Measurements from ENCODE around the gene KRTAP4-7.
"Not testable (repeated sequence)": the region's sequence is repeated elsewhere in the genome, so short reads cannot be mapped to it uniquely, and the experiment has no call there.

The KRTAP4-7 gene

DNA sequence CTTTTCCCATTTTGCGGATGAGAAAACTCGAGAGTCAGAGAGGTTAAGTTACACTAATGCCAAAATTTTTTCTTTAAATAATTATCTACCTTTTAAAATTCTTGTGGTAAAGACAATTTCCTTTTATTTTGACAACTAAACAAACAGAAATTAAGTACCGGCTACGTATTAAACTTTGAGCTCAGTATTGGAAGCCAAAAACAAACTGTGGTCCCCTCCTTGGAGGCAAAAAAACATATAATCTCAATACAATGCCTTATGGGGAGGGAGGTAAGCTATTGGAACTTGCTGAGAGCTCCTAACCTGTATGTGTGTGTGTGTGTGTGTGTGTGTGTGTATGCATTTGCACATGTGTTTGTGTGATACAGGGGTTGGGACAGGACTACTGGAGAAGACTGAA lies 20.5 kb upstream of the KRTAP4-7 start:
- TF ChIP-seq, protein P1, sequence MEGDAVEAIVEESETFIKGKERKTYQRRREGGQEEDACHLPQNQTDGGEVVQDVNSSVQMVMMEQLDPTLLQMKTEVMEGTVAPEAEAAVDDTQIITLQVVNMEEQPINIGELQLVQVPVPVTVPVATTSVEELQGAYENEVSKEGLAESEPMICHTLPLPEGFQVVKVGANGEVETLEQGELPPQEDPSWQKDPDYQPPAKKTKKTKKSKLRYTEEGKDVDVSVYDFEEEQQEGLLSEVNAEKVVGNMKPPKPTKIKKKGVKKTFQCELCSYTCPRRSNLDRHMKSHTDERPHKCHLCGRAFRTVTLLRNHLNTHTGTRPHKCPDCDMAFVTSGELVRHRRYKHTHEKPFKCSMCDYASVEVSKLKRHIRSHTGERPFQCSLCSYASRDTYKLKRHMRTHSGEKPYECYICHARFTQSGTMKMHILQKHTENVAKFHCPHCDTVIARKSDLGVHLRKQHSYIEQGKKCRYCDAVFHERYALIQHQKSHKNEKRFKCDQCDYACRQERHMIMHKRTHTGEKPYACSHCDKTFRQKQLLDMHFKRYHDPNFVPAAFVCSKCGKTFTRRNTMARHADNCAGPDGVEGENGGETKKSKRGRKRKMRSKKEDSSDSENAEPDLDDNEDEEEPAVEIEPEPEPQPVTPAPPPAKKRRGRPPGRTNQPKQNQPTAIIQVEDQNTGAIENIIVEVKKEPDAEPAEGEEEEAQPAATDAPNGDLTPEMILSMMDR (IDR thresholded peaks at IDR 0.05; ENCODE audit: low read depth, low read length): no peak
- H3K4me3 ChIP-seq (ENCODE audit: low read depth, low read length): no peak overlapping the region

DNA sequence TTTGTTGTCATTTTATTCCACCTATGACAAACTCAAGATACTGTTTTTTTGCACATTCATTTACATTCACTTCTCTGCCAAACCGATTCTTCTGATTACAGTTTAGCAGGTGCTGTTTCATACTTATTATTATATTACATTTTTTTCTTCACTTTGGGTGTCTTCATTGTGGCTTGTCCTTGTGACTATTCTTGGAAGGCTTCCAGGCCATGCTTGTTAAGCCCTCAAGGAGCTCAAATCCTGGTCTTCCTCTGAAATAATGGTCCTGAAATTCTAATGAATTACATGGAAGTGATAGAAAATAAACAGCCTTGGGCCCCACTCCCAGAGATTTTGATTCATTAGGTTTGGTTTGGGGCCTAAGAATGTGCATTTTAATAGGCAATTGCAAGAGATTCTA lies 19.6 kb upstream of the KRTAP4-7 start:
- no peak overlapping the region for H3K4me3 ChIP-seq (ENCODE audit: low read depth, low read length)
- TF ChIP-seq, protein P1 (IDR thresholded peaks at IDR 0.05; ENCODE audit: low read depth, low read length): no peak

DNA sequence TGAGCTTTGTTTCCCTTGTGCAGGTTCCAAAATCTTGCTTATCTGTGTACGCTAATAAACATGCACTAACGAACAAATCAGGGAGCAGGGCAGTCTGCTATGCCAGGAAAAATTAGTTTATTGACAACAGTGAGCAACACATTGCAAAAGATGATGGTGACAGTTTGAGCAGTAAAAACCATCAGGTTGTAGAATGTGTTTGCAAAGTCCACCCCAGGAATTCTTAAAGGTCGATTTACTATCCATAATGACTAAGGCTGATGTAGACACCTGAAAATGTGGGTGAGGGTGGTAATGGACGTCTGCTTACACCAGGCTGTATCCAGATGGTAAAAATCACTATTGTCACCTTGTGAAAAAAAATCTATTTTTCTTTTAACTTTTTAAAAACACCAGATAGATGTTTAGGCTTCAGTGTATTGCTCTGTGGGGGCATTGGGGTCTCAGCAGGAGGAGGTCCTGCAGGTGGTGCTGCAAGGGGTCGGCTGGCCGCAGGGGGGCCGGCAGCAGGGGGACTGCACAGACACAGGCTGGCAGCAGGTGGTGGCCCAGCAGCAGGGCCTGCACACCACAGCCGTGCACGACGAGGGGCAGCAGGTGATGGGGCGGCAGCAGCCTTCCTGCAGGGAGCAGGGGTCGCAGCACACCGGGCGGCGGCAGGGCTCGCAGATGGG lies 18.8 kb upstream of the KRTAP4-7 start:
- not testable (repeated sequence) for H3K4me3 ChIP-seq (ENCODE audit: low read depth, low read length)

DNA sequence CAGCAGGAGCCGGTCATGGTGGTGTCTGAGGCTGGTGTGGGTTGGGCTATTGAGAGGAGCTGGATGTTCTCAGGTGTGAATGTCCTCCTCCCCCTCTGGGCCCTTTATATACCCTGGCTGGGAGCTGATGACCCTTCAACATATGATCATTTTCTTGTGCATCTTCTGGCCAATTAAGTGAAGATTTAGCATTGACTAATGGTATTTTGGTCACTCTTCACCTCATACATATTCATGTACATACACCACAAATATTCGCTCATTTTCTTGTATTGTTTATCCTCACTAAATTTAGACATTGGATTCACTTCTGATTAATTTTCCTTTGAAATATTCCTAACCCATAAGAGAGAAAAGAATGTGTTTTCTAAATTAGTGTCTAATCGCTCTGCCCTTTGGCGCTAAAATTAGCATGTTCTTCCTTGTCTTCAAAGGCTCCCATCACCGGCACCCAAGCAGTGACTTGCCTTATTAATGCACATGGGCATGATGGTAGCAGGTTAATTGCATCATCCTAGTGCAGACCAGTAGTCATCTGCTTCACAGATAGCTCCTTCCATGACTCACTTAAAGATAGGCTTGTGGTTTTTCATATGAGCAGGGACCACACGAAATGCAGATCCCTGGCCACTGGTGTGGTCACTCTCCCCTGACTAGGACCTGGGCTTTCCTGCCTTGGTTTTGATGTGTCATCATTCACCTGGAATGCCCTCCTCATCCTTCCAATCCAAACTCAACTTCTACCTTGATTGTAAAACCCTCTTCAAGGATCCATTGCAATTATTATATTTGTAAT lies 17.9 kb upstream of the KRTAP4-7 start, which contains the start of gene KRTAP2-4:
KRTAP2-4 (minus strand) TSS at position 51 of the 796 bp plus-strand sequence; CDS start at position 17, 34 bp downstream.
- TF ChIP-seq, protein P1 (IDR thresholded peaks at IDR 0.05; ENCODE audit: low read depth, low read length): no peak
- no peak within 1 kb of the TSS for H3K4me3 ChIP-seq (ENCODE audit: low read depth, low read length)

DNA sequence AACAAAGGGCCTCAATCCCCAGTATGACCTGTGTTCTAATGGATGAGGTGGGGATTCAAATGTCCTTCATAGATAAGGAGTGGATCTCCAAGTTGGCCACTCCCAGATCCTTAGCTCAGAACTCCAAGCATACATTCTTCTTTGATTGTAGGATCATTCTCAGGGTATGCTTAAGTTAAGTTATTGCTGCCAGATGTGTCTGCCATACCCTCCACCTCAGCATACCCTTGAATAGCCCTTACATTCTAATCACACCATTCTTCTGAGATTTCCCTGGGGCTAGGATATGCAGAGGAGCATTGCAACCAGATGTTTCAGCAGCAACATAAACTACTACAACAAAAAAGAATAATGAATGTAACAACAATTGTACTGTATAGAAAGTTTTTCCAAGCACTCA lies 16.7 kb upstream of the KRTAP4-7 start:
- H3K4me3 ChIP-seq (ENCODE audit: low read depth, low read length): no peak overlapping the region
- TF ChIP-seq, protein P1 (IDR thresholded peaks at IDR 0.05; ENCODE audit: low read depth, low read length): no peak

DNA sequence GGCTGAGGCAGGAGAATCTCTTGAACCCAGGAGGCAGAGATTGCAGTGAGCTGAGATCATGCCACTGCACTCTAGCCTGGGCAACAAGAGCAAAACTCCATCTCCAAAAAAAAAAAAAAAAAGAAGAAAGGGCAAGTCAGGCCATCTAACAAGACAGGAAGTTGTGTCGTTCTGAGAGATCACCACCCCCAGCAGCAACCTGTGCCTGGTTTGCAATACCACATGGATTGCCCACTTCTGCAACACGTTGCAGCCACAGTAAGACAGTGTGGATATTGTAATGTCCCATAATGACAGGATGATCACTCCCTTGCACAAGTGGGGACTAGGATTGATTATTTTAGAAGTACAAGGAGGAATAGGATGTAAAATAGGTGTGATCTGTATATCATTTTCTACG lies 14.9 kb upstream of the KRTAP4-7 start:
- no peak overlapping the region for H3K4me3 ChIP-seq (ENCODE audit: low read depth, low read length)
- TF ChIP-seq, protein P1 (IDR thresholded peaks at IDR 0.05; ENCODE audit: low read depth, low read length): no peak

DNA sequence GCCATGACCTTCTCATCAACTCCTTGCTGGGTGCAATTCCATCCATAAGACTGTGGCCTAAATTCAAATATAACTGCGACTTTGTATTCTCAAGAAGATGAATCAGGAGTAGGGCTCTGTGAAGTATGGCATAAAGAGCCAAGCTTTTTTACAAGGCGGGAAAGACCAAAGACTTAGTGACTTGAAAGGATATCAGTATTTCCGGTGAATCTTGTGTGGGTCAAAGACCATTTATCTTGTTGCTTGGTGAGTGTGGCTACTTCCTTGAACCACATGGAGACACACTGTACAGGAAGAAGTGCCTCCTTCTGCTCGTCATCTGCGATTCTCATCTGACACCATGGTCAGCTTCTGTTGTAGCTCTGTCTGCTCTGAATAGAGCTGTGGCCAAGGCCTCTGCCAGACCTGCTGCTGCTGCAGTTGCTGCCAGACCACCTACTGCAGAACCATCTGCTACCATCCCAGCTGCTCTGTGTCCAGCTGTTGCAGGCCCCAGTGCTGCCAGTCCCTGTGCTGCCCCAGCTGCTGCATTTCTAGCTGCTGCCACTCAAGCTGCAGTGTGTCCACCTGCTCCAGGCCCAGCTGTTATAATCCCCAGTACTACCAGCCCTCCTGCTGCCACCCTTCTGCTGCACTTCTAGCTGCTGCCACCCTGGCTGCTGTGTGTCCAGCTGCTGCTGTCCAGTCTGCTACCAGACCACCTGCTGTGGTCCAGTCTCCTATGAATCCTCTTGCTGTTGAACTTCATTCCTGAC lies 12.2 kb upstream of the KRTAP4-7 start:
- no peak overlapping the region for H3K4me3 ChIP-seq (ENCODE audit: low read depth, low read length)
- TF ChIP-seq, protein P1 (IDR thresholded peaks at IDR 0.05; ENCODE audit: low read depth, low read length): no peak

Data from WI38 (cell line).